Lung (tissue), 12 donors: ENCODE data around the gene CFAP298. TPM values are rescaled to one million over a fixed set of nuclear protein-coding genes. Genes with fewer than 3 reads are reported as not detected.

Experiments
- ATAC-seq: fragments of 200-7000 bp; cut with Tn5 transposase; one replicate; pipeline ENCODE4 v1.9.1; 2020; ENCODE audit warnings: moderate number of reproducible peaks; ENCODE audit not compliant: insufficient read depth, low FRiP score
- DNase-seq, 3 donors: peaks; one replicate each; pipeline ENCODE4 v3.0.0-alpha.2; 2013 to 2017
- H3K27ac ChIP-seq, 2 donors: one replicate each; pipeline ENCODE4 v1.5.1; 2013; ENCODE audit warnings: mild to moderate bottlenecking in 2 of 2, moderate library complexity in 2 of 2, control low read depth in 1 of 2, inconsistent platforms in 1 of 2, low read depth in 1 of 2, low read length in 1 of 2
- H3K27me3 ChIP-seq, 3 donors: one replicate each; pipeline ENCODE4 v1.5.1; 2013; ENCODE audit warnings: low read length in 2 of 3; ENCODE audit not compliant: control insufficient read depth in 3 of 3, insufficient read depth in 3 of 3
- H3K36me3 ChIP-seq, 4 donors: one replicate each; pipeline ENCODE4 v1.5.1; 2013; ENCODE audit warnings: low read length in 4 of 4, mild to moderate bottlenecking in 1 of 4, moderate library complexity in 1 of 4; ENCODE audit not compliant: control insufficient read depth in 4 of 4, insufficient read depth in 4 of 4
- H3K4me1 ChIP-seq, 5 donors: one replicate each; pipeline ENCODE4 v1.5.1; 2013; ENCODE audit warnings: low read length in 5 of 5, mild to moderate bottlenecking in 2 of 5, moderate library complexity in 1 of 5; ENCODE audit not compliant: control insufficient read depth in 5 of 5, insufficient read depth in 5 of 5
- H3K4me3 ChIP-seq: one replicate; pipeline ENCODE4 v1.5.1; 2013; ENCODE audit warnings: mild to moderate bottlenecking, control low read depth, moderate library complexity
- H3K9ac ChIP-seq, 2 donors: one replicate each; pipeline ENCODE4 v1.5.1; 2013; ENCODE audit warnings: low read length in 2 of 2, control low read depth in 1 of 2; ENCODE audit not compliant: insufficient read depth in 1 of 2
- H3K9me3 ChIP-seq, 4 donors: one replicate each; pipeline ENCODE4 v1.5.1; 2013; ENCODE audit warnings: low read length in 3 of 4, mild to moderate bottlenecking in 1 of 4, moderate library complexity in 1 of 4; ENCODE audit not compliant: control insufficient read depth in 4 of 4, insufficient read depth in 3 of 4
- CTCF ChIP-seq: IDR thresholded peaks from 2 replicates; pipeline ENCODE4 v1.5.1; 2012; ENCODE audit warnings: mild to moderate bottlenecking; ENCODE audit errors: control extremely low read depth, extremely low read depth
- WGBS, 2 donors: extraction: QIAGEN DNeasy Blood & Tissue Kit; methylation state at CpG; one replicate each; pipeline ENCODE4 v1.1.7; 2013; 5-methylcytosine and 5-hydroxymethylcytosine counted together
- polyA plus RNA-seq, 2 donors: library from polyadenylated mRNA; stranded (reverse); fragments of 200-250 nt; gene quantifications; one replicate each; pipeline ENCODE4 v1.2.1, GENCODE V29; 2013
- total RNA-seq, 2 donors: library from RNA; depleted of rRNA in 1 of 2; stranded (reverse); fragments of >200 nt in 1 of 2; gene quantifications; one replicate each; pipeline ENCODE4 v1.2.1, GENCODE V29; 2014 to 2021
- donor health status: control.
- donor health status: control.
- donor health status: Bipolar disorder and iron deficiency.
- donor health status: healthy.
- donor health status: DM: yes; HTN: yes; CAD: no.

The CFAP298 gene
- total and polyA plus RNA-seq, 4 donors, result 27.6 to 61.2 (median 50.5) TPM

DNA sequence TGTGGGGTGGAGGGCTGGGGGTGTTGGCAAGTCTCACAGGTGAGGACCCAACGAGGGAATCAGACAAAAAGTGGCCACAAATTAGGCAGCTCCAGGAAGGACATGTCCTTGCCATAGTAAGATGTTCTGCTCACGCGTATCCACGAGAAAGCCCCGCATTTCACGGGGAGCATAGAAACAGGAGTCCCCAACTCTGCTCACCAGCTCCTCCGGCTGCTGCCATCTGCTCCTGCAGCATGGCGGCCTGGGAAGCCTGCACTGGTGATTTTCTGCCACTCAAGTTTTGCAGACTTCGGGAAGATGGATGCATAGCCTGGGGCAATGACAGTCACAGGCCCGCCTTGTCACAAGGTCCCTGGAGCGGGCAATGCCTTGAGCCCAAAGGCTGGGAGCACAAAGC is 36.2 kb downstream of the CFAP298 start:
- Histone ChIP-seq H3K9ac (no peak overlapping the region), H3K4me3 (no peak overlapping the region), H3K9me3 (no peaks in the 10 kb centered on the region), H3K27ac (no peak overlapping the region), H3K27me3 (peaks cover 0 to 9% (median 3%) of the 10 kb centered on the region in 3 donors), H3K36me3 (peaks cover 0 to 3% (median 0%) of the 10 kb centered on the region in 4 donors), H3K4me1 (no peaks in the 10 kb centered on the region)
- DNase-seq, result no peak
- TF ChIP-seq CTCF, result no peak
- 96% methylated on average over 11 of the region's 11 CpGs for WGBS, 2 donors
- ATAC-seq, result no peak

GRCh38 chr21:32574946-32575925 is 36.9 kb downstream of the CFAP298 start:
- no peaks in the 10 kb centered on the region for H3K4me1 ChIP-seq
- H3K36me3 ChIP-seq, result peaks cover 0 to 3% (median 0%) of the 10 kb centered on the region in 4 donors
- DNase-seq (no peak), ATAC-seq (no peak)
- H3K9ac ChIP-seq, result no peak overlapping the region
- WGBS, 2 donors, result 89 to 92% methylated on average over 26 of the region's 26 CpGs
- no peak overlapping the region for H3K27ac ChIP-seq
- H3K9me3 ChIP-seq, result no peaks in the 10 kb centered on the region
- H3K27me3 ChIP-seq, result peaks cover 0 to 9% (median 3%) of the 10 kb centered on the region in 3 donors
- no peak overlapping the region for H3K4me3 ChIP-seq
- no peak for TF ChIP-seq CTCF

- no peak for ATAC-seq
- no peak overlapping the region for H3K27ac ChIP-seq
- no peak overlapping the region for H3K9ac ChIP-seq
These were observed 39.4 kb downstream of the CFAP298 start for GRCh38 chr21:32572574-32573420.

More at GRCh38 chr21:32572574-32573420, 39.4 kb downstream of the CFAP298 start:
- H3K4me1 ChIP-seq, result peaks cover 0 to 9% (median 0%) of the 10 kb centered on the region in 5 donors
- no peak overlapping the region for H3K4me3 ChIP-seq
- no peaks in the 10 kb centered on the region for H3K36me3 ChIP-seq
- H3K9me3 ChIP-seq, result no peaks in the 10 kb centered on the region
- peaks cover 0 to 4% (median 0%) of the 10 kb centered on the region in 3 donors for H3K27me3 ChIP-seq
- 68 to 84% methylated on average over 25 of the region's 25 CpGs for WGBS, 2 donors
- no peak for DNase-seq
- no peak for TF ChIP-seq CTCF
